ENCODE results near the gene ACAD10. TPM values are rescaled to one million over a fixed set of nuclear protein-coding genes. Genes with fewer than 3 reads are reported as not detected.
"Not testable (repeated sequence)": the region's sequence is repeated elsewhere in the genome, so short reads cannot be mapped to it uniquely, and the experiment has no call there.

The ACAD10 gene
- 9.5 and 10.7 TPM in 2 replicates for total RNA-seq

DNA sequence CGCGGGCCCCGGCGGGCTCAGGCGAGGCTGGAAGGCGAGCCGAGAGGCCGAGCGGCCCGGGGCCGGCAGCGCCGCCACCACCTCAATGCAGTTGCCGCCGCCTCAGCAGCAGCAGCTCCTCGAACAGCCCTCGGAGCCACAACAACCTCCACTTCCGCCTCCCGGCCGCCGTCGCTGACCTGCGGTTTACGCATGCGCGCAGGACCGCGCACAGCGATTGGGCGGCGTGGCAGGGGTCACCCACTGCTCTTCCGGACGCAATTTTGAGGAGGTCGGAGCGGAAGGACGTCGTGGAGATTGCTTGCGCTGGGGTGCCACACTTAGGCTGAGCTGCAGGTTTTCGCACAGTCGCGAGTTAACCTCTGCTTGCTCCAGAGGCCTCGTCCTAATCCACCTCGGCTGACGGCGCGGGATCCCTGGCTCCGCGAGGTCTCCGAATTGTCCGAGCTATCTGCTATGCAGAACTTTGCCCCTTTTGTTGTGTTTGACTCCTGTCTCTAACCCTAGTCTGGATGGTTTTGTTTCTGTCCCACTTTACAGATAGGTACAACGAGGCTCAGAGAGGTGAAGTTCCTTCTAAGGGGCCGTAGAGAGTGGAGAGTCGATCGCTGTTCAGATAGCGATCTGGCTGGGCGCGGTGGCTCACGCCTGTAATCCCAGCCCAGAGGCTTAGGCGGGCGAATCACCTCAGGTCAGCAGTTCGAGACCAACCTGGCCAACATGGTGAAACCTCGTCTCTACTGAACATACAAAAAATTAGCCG lies at the start of gene ACAD10, which contains the start of gene BRAP:
Gene ACAD10, plus strand, starts transcription at position 243 of the 763 bp plus-strand sequence. CDS start 6,657 bp downstream, outside the sequence.
Gene BRAP, minus strand, starts transcription at position 146 of the 763 bp plus-strand sequence. CDS start 164 bp downstream, outside the sequence.
- DNase-seq (ENCODE audit: low read depth, low spot score), result peak; percentile 72

DNA sequence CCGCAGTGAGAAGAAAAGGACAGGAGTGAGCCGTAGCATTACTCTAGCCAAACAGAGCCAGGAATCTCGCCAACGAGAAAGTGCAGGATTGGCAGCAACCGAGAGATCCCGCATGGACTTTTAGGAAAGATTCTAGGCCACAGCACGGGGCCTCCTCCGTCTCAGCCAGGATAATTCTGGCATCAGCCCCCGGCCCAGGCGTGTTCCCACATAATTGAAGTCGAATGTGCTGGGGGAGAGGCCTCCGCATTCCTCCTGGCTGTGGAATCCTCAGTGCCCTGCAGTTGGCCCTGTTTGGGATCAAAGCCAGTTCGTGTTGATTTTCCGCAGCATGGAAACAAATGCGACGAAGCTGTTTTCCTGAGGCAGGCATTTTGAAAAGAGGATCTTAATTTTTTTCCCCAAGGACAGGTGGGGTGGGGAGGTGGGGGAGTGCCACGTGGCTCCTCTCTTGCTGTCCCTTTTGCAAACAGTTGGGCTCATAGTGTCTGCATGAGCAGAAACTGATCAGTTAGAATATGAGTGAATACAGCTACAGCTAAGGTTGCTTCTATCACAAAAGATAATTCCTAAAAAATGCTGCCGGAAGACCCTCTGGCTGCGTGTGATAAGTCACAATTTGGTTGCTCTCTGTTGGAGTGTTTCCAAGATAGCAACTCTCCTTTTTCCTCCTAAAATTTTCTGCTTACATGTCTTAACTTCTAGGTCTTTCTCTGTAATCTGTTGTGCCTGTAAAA lies 49.5 kb upstream of the ACAD10 start:
- no peak for DNase-seq (ENCODE audit: low read depth, low spot score)

GRCh38 chr12:111638556-111638955 lies 47.3 kb upstream of the ACAD10 start:
- no peak for DNase-seq (ENCODE audit: low read depth, low spot score)

GRCh38 chr12:111640506-111640905 lies 45.3 kb upstream of the ACAD10 start:
- no peak for DNase-seq (ENCODE audit: low read depth, low spot score)

GRCh38 chr12:111642681-111643426 lies 43.0 kb upstream of the ACAD10 start:
- no peak for DNase-seq (ENCODE audit: low read depth, low spot score)

- no peak for DNase-seq (ENCODE audit: low read depth, low spot score)
Measured at GRCh38 chr12:111643427-111643826, 42.4 kb upstream of the ACAD10 start.

GRCh38 chr12:111645433-111645832 lies 40.4 kb upstream of the ACAD10 start:
- DNase-seq (ENCODE audit: low read depth, low spot score), result no peak

- DNase-seq (ENCODE audit: low read depth, low spot score), result no peak
Measured at GRCh38 chr12:111650912-111651311, 34.9 kb upstream of the ACAD10 start.

DNA sequence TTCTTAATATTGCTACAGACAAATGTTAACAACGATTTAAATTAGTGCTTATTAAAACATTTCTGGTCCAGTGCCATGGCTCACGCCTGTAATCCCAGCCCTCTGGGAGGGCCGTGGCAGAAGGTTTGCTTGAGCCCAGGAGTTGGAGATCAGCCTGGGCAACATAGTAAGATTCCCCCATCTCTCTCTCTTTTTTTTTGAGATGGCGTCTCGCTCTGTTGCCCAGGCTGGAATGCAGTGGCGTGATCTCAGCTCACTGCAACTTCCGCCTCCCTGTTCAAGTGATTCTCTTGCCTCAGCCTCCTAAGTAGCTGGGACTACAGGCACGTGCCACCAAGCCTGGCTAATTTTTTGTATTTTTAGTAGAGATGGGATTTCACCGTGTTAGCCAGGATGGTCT lies 33.3 kb upstream of the ACAD10 start:
- DNase-seq (ENCODE audit: low read depth, low spot score), result not testable (repeated sequence)

DNA sequence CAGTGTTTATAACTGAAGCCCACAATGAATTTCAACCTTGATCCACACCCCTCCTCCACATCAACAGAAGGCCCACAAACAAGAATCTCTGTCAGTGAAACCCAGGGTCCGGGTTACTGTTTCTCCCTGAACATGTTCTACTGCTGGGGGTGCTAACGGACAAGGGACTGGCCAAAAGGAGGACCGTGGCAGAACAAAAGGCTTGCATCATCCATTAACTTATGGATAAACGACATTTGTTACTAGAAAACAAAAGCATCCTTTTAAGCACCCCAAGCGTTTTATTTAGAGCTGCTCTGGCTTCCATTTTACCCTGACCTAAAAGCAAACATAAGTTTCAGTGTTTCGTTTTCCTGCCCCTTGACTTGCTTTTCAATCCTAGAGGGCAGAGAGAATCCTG lies 32.3 kb upstream of the ACAD10 start:
- DNase-seq (ENCODE audit: low read depth, low spot score), result no peak

- no peak for DNase-seq (ENCODE audit: low read depth, low spot score)
Measured at GRCh38 chr12:111655356-111655755, 30.5 kb upstream of the ACAD10 start.

- no peak for DNase-seq (ENCODE audit: low read depth, low spot score)
Measured at GRCh38 chr12:111656016-111656415, 29.8 kb upstream of the ACAD10 start.

DNA sequence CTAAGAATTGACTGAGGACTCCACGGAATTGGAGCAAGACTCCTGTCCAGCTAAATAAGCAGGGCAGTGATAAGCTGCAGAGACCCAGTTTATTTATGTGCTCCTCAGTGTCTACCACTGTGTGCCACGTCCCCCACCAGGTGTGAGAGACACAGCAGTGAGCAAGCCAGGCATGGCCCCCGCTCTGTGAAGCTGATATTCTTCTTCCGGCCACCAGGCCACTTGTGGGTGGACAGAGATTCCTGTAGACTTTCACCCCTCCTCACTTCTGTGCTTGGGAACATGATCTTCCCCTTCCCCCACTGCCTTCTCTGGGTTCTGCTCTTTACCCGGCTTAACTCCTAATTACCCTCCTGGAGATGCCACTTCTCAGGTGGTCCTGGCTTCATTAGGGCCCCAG lies 21.4 kb upstream of the ACAD10 start:
- DNase-seq (ENCODE audit: low read depth, low spot score), result no peak

- no peak for DNase-seq (ENCODE audit: low read depth, low spot score)
Measured at GRCh38 chr12:111664961-111665865, 20.6 kb upstream of the ACAD10 start.

GRCh38 chr12:111672822-111673381 lies 13.0 kb upstream of the ACAD10 start:
- no peak for DNase-seq (ENCODE audit: low read depth, low spot score)

DNA sequence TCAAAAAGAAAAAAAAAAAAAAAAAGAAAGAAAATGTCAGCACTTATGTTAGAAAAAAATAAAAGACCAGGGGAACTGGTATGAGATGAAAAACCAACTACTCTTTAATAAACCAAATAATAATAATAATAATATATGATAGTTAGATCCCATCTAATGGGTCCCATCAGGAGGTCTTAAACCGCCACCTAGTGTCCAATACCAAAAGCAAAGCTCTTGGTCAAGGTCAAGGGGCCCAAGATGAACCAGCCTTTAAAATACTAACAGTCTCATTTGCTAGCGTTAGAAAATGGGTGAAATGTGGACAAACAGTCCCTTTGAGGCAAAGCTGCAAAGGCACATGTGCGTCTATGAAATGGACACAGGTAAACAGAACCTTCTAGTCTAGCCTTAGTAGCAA lies 12.3 kb upstream of the ACAD10 start:
- DNase-seq (ENCODE audit: low read depth, low spot score), result no peak

DNA sequence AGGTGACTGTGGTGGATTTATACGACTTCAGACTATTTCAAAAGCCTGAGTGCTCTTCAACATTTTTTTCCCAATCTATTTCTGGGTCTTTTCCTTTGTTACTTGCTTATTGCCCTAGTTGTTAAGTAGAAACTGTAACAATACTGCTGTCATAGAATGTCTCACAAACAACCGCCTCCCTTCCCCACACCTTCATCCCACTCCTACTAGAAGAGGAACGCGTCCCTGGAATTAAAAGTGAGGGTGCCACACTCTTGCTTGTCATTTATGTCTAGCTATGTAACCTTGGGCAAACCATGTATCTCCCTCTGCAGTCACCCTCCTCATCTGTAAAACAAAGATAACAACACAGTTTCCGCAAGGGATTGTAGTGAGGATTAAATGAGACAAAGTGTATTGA lies 8.7 kb upstream of the ACAD10 start:
- DNase-seq (ENCODE audit: low read depth, low spot score), result no peak

DNA sequence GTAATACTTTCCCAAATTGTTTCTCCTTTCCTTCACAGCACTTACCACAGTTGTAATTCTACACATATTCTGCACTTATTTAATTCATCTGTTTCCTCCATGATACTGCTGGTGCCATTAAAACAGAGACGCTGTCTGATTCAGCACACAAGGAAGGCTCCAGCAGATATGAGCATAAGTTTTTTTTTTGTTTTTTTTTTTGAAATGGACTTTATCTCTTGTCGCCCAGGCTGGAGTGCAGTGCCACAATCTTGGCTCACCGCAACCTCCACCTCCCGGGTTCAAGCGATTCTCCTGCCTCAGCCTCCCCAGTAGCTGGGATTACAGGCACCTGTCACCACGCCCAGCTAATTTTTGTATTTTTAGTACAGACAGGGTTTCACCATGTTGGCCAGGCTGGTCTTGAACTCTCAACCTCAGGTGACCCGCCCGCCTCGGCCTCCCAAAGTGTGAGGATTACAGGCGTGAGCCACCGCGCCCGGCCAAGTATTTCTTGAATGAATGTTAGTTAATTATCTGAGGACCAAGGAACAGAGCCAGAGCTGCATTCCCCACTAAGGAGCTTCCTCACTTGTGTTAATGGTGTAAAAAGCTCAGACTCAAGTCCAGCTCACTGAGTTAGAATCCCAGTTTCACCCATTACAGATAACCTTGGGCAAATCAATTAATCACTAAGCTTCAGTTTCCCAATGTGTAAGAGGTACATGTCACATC lies 1.2 kb upstream of the ACAD10 start:
- DNase-seq (ENCODE audit: low read depth, low spot score), result not testable (repeated sequence)

GRCh38 chr12:111685322-111685810 lies 487 bp upstream of the ACAD10 start:
- no peak for DNase-seq (ENCODE audit: low read depth, low spot score)

Measured in pulmonary artery endothelial cell (primary cell).